ENCODE measurements around the gene SPAG17.

SPAG17 gene

DNA sequence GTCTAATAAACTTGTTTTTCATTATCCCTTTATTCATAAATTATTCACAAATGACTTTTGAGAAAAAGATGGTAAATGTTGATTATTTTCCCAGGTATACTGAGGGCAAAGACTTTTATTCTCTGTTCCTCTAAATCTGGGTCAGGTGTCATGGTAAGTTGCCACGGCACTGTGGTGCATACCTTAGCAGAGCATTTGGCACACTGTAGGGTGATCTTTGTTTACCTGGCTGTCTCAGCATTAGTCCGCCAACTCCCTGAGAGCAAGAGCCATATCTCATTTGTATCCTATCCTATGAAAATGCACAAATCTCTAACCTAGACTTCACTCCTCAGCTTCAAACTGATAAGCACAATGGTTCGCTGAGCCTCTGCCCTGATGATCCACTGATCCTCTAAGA, 280.5 kb downstream of the SPAG17 start:
- DNase-seq, result no peak

Measured in amygdala (tissue), 56 donors.